ENCODE measurements around the gene TMEM106B. TPM values are rescaled to one million over a fixed set of nuclear protein-coding genes. Genes with fewer than 3 reads are reported as not detected.

The TMEM106B gene
- total RNA-seq, 1 donor from 2014 or later = 60.3 TPM

DNA sequence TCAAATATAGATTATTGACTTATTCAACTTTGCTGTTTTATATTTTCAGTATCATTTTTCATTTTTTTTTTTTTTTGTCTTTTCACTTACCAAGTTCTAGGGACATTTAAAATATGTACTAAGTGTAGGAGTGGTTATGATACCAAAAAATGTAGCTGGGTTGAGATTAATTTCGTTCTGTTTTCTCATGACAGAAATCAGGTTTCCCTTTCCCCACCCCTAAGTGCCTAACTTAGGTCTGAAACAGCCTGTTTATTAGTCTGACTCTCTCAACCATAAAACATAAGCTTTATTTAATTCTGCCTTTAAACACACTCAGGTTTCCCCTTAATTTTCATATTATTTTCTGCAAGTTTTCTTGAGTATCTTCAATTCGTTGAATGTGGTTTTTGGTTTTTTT lies 22.1 kb downstream of the TMEM106B start:
- H3K9me3 ChIP-seq (replicated peaks) = peaks cover under 1% of the 10 kb centered on the region
- DNase-seq = no peak
- no peaks in the 10 kb centered on the region for H3K27me3 ChIP-seq (ENCODE audit: low read depth)
- TF ChIP-seq CTCF (IDR thresholded peaks at IDR 0.05; ENCODE audit: borderline replicate concordance) = no peak
- peaks cover 9% of the 10 kb centered on the region for H3K4me1 ChIP-seq
- intact Hi-C loops (cut with micrococcal nuclease) = no loop called here
- peaks cover 74% of the 10 kb centered on the region for H3K36me3 ChIP-seq
- H3K27ac ChIP-seq (replicated peaks) = no peak overlapping the region
- H3K4me3 ChIP-seq = no peak overlapping the region

DNA sequence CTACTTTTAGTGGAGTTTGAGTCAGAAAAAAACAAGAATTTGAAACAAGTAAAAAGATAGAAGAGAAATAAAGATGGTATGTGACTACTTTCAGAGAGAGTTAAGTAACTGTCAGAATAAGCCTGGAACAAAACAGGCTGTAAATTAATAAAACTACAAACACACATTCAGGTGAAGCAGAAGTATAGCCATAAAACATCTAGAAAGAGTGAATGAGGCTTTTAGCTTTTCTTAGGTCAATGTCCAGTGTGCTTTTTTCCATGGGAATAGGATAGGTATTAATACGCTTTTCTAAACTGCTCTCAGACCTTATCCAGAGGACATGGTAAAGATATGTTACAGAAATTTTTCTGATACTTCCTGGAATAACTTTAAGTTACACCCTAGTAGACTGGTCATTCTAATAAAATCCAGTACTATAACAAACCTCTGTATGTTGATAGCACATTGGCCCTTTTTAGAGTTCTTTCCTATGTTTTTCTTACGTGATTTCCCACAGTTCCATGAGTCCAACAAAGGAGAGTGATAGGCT lies 23.3 kb downstream of the TMEM106B start:
- TF ChIP-seq CTCF (IDR thresholded peaks at IDR 0.05; ENCODE audit: borderline replicate concordance) = no peak
- H3K27me3 ChIP-seq (ENCODE audit: low read depth) = no peaks in the 10 kb centered on the region
- no peak overlapping the region for H3K4me3 ChIP-seq
- intact Hi-C loops (cut with micrococcal nuclease) = no loop called here
- peaks cover 76% of the 10 kb centered on the region for H3K36me3 ChIP-seq
- no peak for DNase-seq
- H3K4me1 ChIP-seq = peaks cover 9% of the 10 kb centered on the region
- H3K9me3 ChIP-seq (replicated peaks) = peaks cover 10% of the 10 kb centered on the region
- no peak overlapping the region for H3K27ac ChIP-seq (replicated peaks)

DNA sequence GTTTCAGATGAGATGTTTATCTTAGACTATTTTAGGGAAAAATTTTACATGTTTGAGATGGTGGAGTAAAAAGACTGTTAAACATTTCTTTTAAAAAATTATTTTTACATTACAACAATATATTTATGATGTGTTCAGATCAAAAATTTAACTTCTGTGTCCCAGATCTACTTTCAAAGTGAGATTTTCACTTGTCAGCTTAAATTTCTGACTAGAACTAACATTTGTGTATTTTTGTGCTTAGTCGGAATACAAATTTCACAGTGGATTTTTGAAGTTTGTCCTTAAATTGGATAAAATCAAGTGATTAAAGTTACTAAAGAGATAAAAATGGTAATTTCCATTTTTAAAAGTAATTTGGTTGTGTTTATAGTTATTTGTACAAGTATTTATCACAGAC lies 24.9 kb downstream of the TMEM106B start:
- no peak for DNase-seq
- H3K4me1 ChIP-seq = peaks cover 9% of the 10 kb centered on the region
- H3K36me3 ChIP-seq = peaks cover 65% of the 10 kb centered on the region
- H3K27ac ChIP-seq (replicated peaks) = no peak overlapping the region
- no peak for TF ChIP-seq CTCF (IDR thresholded peaks at IDR 0.05; ENCODE audit: borderline replicate concordance)
- no peaks in the 10 kb centered on the region for H3K27me3 ChIP-seq (ENCODE audit: low read depth)
- H3K4me3 ChIP-seq = no peak overlapping the region
- intact Hi-C loops (cut with micrococcal nuclease) = no loop called here
- peaks cover 10% of the 10 kb centered on the region for H3K9me3 ChIP-seq (replicated peaks)

GRCh38 chr7:12237007-12237406 lies 25.9 kb downstream of the TMEM106B start:
- Histone ChIP-seq H3K27me3 (ENCODE audit: low read depth) (no peaks in the 10 kb centered on the region), H3K36me3 (peaks cover 56% of the 10 kb centered on the region), H3K27ac (replicated peaks) (no peak overlapping the region), H3K4me1 (no peaks in the 10 kb centered on the region), H3K9me3 (replicated peaks) (peaks cover 13% of the 10 kb centered on the region), H3K4me3 (no peak overlapping the region)
- DNase-seq = no peak
- no peak for TF ChIP-seq CTCF (IDR thresholded peaks at IDR 0.05; ENCODE audit: borderline replicate concordance)
- intact Hi-C loops (cut with micrococcal nuclease) = no loop called here

DNA sequence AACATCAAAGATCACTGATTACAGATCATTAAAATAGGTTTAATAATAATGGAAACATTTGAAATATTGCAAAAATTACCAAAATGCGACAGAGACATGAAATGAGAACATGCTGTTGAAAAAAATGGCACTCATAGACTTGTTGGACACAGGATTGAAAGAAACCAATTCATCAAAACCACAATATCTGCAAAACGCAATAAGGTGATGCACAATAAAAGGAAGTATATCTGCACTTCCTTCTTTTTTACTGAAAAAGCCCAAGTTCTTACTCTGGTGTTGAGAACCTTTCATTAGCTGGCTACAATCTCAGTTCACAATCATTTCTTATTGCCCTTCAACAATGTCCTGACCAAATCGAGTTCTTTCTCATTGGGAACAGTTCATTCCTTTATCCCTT lies 28.7 kb downstream of the TMEM106B start:
- intact Hi-C loops (cut with micrococcal nuclease) = no loop called here
- Histone ChIP-seq H3K4me3 (no peak overlapping the region), H3K36me3 (peaks cover 36% of the 10 kb centered on the region), H3K27me3 (ENCODE audit: low read depth) (no peaks in the 10 kb centered on the region), H3K27ac (replicated peaks) (no peak overlapping the region), H3K9me3 (replicated peaks) (peaks cover 13% of the 10 kb centered on the region), H3K4me1 (no peaks in the 10 kb centered on the region)
- no peak for TF ChIP-seq CTCF (IDR thresholded peaks at IDR 0.05; ENCODE audit: borderline replicate concordance)
- no peak for DNase-seq

Measured in left ventricle myocardium inferior (tissue), 1 donor.